Measurements from ENCODE around the gene KASH5.
"Not testable (repeated sequence)": the region's sequence is repeated elsewhere in the genome, so short reads cannot be mapped to it uniquely, and the experiment has no call there.

Gene KASH5

DNA sequence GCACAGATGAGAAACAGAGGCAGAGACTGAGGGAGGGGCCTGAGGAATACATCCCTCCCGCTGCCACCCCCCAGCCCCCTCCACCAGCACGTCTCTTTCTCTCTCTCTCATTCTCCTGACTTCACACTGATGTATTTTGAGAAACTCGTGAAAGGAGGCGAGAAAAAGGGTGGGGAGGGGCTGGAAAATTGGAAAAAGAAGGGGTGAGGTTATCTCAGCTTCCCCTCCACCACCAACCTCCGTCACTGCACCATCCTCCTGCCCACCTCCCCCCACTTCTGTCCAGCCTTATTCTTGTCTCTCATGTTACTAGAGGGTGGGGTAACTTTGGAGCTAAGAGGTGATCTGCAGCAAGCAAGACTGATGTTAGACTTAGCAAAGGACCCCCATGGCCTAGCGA lies 51.8 kb downstream of the KASH5 start:
- DNase-seq, result no peak

- DNase-seq, result no peak
These were observed 52.6 kb downstream of the KASH5 start for GRCh38 chr19:49440439-49441209.

DNA sequence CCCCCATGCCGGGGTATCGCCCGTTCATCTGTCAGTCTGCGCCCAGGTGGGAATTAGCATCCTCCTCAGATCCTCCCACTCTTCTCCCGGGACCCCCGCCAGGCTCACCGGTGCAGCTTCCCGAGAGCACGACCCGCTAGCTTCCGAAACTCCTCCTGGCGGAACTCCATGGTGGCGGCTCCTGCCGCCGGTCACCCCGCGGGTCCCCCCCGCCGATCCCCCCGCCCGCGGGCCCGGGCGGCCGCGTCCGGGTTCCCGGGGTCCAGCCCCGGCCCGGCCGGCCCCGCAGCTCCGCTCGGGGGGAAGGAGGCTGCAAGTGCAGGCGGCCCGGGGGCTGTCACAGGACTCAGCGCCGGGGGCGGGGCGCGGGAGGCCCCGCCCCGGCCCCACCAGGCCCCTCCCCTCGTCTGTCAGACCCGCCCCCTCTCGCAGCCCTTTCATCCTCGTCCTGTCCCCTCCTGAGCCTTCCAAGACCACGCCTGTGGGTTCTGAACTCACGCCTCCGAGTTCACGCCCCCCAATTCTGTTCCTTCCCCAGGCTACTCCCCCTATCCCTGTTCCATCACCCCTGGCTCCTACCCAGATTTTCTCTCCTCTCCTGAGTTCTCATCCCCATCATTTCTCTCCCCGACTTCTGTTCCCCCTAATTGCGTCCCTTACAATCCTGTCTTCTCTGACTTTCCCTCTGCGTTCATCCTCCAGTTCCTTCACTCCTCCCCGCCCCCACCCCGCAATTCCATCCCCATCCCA lies 53.3 kb downstream of the KASH5 start, which contains the start of gene SLC17A7:
Gene SLC17A7 (minus strand): TSS at position 318 of the 750 bp plus-strand sequence. CDS start 148 bp downstream, at position 170.
- no peak for DNase-seq

- no peak for DNase-seq
These were observed 53.9 kb downstream of the KASH5 start for GRCh38 chr19:49441960-49442350.

DNA sequence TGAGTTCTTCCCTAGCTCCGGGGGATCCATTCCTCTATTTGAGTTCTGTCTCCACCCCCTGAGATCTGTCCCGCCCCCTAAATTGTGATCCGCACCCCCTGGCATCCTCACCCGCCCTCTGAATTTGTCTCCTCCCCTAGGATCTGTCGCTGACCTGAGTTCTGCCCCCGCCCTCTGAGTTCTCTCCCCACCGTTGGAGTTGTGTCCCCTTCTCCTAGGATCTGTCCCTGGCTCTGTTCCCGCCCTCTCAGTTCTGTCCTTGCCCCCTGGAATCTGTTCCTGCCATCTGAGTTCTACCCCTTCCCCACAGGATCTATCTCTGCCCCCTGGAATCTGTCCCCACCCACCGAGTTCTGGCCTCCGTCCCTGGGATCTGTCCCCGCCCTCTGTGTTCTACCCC lies 54.3 kb downstream of the KASH5 start:
- no peak for DNase-seq

GRCh38 chr19:49442771-49443365 lies 54.8 kb downstream of the KASH5 start:
- peak; percentile 62 for DNase-seq

DNA sequence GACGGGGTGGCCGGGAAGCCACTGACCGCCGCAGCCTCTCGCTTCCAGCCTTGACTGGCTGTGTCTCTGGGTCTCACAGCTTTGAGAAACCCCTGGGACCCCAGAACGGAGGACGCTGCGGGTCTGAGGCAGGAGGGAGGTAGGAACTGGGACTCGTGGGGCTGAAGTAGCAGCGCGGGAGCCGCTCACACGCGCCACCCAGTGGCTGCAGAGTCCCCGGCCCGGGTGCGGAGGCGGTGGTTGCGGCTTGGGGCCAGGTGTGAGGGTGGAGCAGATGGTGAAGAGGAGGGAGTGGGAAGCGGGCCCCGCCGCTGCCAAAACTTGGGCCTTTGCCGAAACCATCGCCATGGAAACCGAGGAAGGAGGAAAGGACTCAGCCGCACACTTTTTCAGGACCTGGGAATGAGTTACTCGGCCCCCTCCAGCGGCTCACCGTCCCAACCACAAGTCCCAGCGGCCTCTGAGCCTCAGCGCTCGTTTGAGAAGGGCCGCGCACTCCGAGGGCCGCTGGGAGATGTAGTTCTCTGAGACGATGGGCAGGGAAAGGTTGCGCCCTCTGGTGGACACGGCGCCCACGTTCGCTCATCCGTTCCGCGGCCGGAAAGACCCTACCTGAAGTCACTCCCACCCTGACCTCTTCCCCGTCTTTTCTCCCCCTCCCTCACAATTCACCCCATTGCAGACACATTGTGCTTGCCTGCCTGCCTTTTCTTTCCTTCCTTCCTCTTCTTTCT lies 55.5 kb downstream of the KASH5 start:
- peak; percentile 96 for DNase-seq

DNA sequence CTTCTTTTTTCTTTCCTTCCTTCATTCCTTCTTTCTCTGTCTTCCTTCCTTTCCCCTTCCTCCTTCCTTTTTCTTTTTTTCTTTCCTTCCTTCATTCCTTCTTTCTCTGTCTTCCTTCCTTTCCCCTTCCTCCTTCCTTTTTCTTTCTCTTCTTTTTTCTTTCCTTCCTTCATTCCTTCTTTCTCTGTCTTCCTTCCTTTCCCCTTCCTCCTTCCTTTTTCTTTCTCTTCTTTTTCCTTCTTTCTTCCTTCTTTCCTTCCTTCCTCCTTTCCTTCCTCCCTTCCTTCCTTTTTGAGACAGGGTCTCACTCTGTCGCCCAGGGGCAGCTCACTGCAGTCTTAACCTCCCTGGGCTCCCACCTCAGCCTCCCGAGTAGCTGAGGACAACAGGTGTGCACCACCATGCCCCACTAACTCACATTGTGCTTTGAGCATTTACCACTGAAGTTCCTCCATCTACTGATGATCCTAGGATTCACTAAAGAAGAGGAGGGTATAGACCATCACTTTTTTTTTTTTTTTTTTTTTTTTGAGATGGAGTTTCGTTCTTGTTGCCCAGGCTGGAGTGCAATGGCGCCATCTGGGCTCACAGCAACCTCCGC lies 56.2 kb downstream of the KASH5 start:
- DNase-seq, result not testable (repeated sequence)

DNA sequence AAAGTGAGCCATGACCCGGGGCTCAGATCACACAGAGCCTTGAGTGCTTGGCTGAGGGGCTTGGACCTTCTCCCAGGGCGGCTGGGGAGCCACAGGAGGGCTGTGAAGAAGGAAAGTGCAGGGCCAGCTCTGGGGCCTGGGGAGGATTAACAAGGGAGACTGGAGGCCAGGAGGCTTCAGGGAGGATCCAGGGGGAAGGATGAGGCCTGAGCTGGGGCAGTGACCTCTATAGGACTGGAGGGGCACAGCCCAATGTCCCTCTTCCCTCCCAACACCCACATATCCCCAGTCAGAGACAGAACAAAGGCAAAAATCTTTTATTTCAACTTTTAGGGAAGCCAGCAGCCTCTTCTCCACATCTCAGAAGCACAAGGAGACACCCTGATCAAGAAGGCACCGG lies 57.9 kb downstream of the KASH5 start:
- DNase-seq, result no peak

- DNase-seq, result no peak
These were observed 59.7 kb downstream of the KASH5 start for GRCh38 chr19:49447485-49448431.

DNA sequence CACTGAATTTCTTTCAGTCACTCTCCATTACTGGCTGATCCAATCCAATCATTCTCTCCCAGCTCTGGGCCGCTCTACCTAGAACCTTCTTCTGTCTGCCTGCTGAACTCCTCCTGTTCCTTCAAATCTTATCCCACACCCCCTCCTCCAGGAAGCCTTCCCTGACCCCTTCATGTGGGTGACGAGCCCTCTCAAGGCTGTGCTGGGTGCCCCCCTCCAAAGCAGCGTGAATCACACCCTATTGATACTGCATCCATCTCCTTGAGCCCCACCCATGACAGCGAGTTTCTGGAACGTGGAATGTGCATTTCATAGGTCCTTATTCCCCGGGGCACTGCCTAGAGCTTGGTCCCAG lies 60.4 kb downstream of the KASH5 start:
- no peak for DNase-seq

- no peak for DNase-seq
These were observed 62.4 kb downstream of the KASH5 start for GRCh38 chr19:49450405-49450804.

- peak; percentile 89 for DNase-seq
These were observed 63.6 kb downstream of the KASH5 start, which contains the start of gene PIH1D1 for GRCh38 chr19:49451430-49452181. Gene PIH1D1 (minus strand): TSS chr19:49451814. CDS start chr19:49451574, 240 bp downstream.

DNA sequence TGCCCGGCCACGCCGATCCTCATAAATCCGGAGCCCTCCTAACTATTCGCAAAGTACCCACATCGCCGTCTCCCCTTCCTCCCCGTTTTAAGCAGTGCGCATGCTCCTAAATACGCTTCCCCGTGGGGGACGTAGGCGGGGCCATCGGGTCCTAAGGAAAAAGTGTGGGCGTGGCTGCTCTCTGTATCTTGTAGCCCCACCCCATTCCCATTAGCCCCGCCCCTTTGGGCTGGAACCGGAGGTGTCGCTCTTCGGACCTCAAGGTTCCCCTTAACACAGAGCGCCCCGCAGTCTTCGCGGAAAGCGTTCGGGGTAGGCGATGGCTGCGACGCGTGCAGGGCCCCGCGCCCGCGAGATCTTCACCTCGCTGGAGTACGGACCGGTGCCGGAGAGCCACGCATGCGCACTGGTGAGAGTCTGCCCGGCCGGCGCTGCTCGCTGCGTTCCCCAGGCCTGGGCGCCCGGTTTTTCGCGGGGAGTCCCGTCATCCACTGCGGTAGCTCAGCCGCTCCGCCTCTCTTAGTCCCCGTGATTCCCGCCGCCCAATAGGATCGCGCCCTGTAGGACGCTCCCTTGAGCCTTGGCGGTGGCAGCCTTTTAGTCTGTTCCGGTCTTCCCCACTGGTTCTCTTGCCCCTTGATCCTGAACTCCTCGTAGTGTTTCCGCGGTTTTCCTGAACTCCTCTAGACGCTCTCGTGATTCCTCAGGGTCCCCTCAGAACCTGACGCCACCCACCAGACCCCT lies 65.1 kb downstream of the KASH5 start, which contains the start of gene ALDH16A1:
Gene ALDH16A1 (plus strand): TSS at position 213 of the 744 bp plus-strand sequence. CDS start 107 bp downstream, at position 320.
- peak; percentile 98 for DNase-seq

DNA sequence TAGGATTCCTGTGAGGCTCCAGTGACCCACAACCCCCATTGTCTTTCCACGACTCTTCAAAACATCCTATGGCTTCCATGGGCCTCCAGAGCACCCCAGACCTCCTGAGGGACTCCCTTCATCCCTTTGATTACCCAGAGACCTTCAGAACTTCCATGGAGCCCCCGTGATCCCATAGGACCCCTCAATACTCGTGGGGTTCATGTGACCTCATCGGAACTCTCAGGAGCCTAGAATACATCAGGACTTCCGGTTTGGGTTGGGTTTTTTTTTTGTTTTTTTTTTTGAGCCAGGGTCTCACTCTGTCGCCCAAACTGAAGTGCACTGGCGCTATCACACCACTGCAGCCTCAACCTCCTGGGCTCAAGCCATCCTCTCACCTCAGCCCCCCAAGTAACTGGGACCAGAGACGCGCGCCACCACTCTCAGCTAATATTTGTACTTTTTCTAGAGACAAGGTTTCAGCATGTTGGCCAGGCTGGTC lies 65.8 kb downstream of the KASH5 start:
- no peak for DNase-seq

DNA sequence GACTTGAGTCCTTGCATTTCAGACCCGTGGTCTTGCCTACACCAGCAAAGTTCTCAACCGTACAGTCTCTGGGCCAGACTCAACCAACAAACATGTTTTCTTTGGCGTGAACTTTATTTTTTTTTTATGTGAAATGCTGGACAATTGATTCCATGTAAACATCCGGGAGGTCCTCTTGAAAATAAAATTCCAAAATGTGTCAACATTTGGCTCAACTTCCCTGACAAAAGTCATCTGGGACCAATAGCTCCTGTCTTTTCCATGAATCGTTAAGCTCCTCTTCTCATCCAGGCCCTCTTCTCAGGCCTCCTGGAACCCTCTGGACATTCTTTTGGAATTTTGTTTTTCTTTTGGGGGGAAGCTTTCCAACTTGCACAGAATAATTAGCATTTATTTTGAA lies 67.7 kb downstream of the KASH5 start:
- DNase-seq, result no peak

- no peak for DNase-seq
These were observed 68.3 kb downstream of the KASH5 start for GRCh38 chr19:49456326-49456725.

DNA sequence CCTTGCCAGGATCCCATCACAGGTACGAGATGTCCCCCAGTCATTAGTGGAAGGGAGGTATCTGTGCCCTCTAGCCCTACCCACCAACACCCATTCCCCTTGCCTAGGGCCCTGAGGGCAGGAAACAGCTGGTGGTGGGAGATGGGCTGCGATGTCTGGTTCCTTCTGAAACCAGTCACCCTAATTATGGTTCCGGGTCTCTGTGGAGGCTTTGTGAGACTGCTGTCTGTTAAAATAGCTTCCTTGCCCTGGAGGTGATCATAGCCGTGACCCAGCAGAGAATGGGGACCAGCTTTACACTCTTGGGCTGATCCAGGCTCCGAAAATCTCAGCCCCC lies 70.5 kb downstream of the KASH5 start:
- DNase-seq, result no peak

- DNase-seq, result no peak
These were observed 71.3 kb downstream of the KASH5 start for GRCh38 chr19:49459388-49459787.

GRCh38 chr19:49461130-49461529 lies 73.1 kb downstream of the KASH5 start:
- DNase-seq, result not testable (repeated sequence)

Data from activated CD4-positive, CD25-positive, alpha-beta regulatory T cell treated with anti-CD3 and anti-CD28 coated beads, Interleukin-2, amount 50 U/mL, for 72 hours (primary cell).